ENCODE results near the gene NOSIP.

DNA sequence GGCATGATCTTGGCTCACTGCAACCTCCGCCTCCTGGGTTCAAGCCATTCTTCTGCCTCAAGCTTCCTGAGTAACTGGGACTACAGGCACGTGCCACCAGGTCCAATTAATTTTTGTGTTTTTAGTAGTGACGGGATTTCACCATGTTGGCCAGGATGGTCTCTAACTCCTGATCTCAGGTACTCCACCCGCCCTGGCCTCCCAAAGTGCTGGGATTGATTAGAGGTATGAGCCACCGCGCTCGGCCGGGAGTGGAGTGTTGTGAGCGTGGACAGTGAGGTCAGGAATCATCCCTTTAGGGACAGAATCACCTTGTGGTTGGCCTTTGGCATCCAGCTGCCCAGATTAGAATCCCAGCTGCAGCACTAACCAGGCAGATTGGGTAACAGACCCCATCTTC is 49.3 kb upstream of the NOSIP start:
- TF ChIP-seq GATA2 (IDR thresholded peaks at IDR 0.05; ENCODE audit: low read depth, low read length) = no peak
- no peak for TF ChIP-seq GATA3 (IDR thresholded peaks at IDR 0.05; ENCODE audit: low read depth, low read length)

All from SH-SY5Y (cell line).